ENCODE data around the gene KIAA1958.
"Not testable (repeated sequence)": the region's sequence is repeated elsewhere in the genome, so short reads cannot be mapped to it uniquely, and the experiment has no call there.

KIAA1958 gene

DNA sequence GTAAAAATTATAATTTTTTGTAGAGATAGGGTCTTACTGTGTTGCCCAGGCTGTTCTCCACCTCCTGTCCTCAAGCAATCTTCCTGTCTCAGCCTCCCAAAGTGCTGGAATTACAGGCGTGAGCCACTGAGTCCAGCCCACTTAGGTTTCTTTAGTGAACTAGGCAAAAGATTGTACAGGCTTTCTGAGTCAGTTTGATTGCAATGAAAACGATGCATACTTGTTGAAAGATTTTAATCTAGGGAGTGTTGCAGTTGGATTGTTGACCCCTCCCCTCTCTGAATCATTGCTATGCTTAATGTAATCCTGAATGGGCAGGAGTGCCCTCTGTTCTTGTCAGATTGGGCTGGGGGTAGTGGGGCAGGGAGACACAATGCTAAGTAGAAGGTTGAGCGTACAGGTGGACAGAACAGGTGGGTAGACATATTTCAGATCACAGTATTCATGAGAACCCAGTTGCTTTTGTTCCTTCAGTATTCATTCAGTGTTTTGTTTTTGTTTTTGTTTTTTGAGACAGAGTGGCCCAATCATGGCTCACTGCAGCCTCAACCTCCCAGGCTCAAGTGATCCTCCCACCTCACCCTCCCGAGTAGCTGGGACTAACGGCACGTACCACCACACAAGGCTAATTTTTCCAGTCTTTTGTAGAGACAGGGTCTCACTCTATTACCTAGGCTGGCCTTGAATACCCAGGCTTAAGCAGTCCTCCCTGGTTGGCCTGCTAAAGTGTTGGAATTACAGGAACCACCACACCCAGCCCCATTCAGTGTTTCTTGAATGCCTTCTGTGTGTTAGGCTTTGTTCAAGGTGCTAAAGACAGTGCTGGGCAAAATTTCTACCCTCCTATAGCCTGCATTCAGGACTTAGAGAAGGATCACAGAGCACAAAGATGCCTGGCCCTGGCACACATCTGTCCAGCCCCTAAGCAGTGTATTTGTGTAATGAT is 70.1 kb downstream of the KIAA1958 start:
- peak; percentile 74 for DNase-seq

DNA sequence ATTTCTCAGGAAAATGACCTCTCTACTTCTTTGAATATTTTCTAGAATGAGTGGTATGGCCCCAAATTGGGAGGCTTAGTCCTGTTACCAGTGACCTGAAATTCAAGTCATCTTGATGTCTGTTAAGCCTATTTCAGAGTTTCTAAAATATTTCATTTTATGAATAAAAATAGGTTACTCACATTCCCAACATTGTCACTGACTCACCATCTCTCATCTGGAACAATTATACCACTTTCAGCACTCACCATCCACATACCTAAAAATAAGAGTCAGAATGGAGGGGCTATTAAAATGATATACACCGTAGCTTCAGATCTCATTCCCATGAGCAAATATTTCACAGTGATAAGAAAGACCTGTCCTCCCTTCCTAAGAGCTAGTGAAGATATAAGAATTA is 71.8 kb downstream of the KIAA1958 start:
- peak; percentile 68 for DNase-seq

DNA sequence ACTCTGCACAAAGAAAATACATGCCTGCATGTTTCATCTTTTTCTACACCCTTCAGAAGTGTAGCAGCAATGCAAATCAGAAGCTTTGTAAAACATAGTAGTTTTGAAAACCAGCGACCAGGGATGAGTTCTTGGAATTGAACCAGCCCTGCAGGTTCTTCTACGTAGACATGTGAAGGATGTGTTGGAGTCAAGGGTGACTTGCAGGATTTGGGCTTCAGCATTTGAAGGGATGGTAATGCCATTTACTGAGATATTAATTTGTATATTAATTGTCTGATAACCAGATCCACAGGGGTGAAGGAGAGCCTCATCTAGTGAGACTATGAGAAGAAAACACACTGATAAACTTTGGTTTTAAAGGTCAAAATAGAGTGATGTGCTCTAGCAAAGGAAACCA is 72.4 kb downstream of the KIAA1958 start:
- DNase-seq = no peak

DNA sequence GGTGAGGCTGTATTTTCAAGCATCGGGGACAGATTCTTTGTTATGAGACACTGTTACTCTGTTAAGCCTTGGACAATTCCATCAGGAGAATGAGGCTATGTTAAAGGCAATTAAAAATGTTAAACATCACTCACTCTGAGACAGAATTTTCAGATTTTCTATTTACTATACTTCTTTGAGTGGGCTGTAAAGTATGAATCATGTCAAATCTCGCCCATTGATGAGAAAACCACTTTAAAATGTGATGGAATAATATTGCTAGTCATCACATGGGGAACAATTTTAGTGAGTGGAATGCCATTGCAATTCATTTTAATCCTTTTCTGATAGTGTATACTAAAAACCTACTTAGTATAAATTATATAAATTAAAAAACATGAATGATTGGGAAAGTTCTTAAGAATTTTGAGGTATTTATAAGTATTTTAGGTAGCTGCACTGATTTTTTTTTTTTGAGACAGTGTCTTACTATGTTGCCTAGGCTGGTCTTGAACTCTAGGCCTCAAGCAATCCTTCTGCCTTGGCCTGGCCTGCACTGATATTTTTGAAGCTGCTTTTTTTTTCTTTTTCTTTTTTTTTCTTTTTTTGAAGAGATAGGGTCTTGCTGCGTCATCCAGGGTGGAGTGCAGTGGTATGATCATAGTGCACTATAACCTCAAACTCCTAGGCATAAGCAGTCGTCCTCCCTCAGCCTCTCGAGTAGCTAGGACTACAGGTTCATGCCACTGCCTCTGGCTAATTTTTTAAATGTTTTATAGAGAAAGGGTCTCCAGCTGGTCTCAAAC is 73.2 kb downstream of the KIAA1958 start:
- no peak for DNase-seq

GRCh38 chr9:112562235-112562958 is 75.8 kb downstream of the KIAA1958 start:
- no peak for DNase-seq

GRCh38 chr9:112569186-112569585 is 82.6 kb downstream of the KIAA1958 start:
- peak; percentile 73 for DNase-seq

GRCh38 chr9:112570671-112571167 is 84.1 kb downstream of the KIAA1958 start:
- no peak for DNase-seq

DNA sequence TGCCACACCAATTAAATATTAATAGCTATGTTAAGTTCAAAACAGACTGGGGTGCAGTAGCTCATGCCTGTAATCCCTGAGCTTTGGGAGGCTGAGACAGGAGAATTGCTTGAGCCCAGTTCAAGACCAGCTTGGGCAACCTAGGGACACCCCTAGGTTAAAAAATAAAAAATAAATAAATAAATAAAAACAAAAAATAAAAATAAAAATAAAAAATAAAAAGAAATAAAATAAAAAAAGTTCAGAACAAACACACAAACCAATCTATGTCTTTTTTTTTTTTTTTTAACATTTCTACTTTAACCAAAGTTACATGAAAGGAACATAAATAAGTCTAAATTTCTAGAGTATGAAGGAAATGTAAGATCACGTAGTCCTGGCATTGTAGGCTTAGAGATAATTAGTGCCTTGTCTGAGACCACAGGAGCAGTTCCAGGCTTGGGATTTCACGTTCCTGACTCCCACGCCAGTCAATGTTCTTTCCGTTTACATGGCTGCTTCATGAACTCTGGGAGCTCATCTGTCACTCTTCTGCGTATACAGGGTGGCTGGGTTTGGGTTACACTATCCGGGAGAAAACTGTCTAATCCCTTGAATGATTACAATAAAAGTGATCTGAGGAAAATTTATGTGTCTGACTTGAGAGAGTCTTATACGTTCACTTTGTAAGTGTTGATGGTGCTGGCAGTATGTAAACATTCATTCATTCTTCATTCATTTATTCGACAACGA is 85.2 kb downstream of the KIAA1958 start:
- no peak for DNase-seq

- no peak for DNase-seq
Measured at GRCh38 chr9:112572416-112572815, 85.8 kb downstream of the KIAA1958 start.

GRCh38 chr9:112574008-112574407 is 87.4 kb downstream of the KIAA1958 start:
- DNase-seq = no peak

GRCh38 chr9:112575107-112575506 is 88.5 kb downstream of the KIAA1958 start:
- no peak for DNase-seq

DNA sequence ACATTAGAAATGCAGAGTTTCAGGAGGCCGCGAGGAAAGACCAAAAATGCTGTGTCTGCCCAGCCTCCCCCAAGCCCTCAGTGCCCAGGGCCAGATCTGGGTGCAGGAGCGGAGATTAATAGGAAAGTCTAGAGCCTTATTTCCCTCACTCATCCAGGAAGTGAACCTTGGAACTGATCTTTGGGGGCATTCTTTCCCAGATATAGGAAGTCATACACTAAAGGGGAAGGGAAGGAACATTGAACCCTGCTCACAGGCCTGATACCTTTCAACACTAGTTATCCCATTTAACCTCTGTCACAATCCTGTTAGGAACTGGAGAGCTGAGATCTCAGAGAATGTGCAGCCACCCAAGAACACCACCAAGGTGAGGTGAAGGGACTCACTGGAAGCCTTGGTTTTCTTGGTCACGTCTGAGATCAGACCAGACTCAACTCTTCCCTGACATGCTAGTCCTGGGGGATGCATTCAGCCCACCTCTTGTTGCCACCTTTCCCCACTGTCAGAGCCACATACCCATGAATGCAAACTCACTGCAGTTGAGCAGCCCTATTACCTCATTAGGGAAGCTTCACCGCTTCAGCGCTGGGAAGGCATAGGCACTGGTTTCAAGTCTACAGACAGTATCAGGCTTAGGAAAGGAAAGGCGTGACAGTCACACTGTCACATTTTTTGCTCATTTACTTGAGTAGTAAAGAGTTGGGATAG is 95.0 kb downstream of the KIAA1958 start:
- DNase-seq = no peak

DNA sequence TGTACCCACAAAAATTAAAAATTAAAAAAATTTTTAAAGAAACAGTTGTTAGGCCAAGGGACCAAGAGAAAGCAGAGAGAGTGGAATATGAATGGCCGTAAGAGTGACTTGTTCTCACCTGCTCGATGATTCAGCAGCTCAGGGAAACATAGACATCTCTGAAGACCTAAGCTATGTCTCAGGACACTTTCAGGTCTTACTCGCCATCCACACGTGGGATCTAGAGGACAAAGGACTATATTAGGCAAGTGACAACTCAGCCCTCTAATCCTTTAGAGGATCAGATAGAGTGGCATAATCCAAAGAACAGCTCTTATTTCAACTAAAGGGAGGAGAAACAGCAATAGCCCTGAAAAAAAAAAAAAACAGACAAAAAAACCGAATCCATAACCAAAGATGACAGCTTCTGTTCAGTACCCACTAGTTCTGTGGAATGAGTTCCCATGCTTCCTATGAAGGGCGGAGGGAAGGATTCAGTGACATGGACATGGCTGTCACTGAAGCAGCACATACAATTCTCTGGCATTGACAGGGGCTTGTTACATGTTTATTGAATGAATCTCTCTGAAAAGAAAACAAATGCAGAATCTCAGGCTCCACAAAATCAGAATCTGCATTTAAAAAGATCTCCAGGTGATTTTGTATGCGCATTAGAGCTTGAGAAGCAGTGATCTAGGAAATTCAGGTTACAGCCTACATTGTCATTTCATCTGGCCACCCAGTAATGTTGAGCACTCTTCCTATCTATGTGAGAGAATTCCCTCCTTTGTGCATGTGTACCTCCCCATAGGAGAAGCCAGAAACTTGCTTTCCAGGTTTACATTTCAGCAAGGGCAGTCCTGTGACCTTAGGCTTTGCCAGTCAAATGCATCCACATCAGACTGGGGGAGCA is 96.0 kb downstream of the KIAA1958 start:
- no peak for DNase-seq

DNA sequence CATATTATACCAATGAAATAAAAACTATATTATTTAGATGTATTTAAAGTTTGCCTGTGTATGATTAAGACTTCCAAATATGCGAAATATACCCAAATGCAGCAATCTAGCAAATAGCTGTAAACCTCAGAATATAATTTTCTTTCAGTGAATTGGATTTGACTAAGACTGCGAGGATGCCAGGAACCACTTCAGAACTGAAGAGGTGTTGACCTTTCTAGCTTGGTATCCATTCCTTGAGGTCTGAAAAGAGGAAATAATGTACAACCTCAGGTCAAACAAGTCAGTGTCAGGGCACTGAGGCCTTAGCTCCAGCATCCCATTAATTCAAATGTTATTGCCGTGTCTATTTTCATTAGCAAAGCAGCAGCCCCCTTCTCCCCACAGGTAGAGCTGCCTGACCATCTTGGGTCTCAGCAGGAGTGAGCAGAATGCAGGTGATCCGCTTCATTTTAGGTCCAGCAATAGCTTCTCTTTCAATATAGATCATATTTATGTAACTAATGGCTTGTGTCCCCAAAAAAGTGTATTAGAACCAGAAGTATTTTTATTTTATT is 100.0 kb downstream of the KIAA1958 start:
- no peak for DNase-seq

- not testable (repeated sequence) for DNase-seq
Measured at GRCh38 chr9:112591875-112592274, 105.2 kb downstream of the KIAA1958 start.

DNA sequence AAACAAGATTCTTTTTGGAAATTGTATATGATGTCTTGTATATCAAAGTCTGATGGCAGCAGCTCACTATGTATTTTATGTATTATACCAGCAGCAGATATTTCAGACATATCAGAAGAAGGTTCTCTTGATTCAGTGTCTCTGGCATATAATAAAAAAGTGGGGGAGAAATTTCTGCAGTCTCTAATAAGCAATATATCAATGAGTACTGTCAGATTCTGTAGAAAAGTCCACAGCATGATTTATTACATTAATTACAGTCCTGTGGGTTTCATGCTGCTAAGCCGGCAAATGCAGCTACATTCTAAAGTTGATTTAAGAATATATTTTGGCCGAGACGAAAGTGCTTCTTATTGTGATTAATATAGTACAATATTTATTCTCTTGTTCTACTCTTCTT is 113.1 kb downstream of the KIAA1958 start:
- no peak for DNase-seq

- DNase-seq = no peak
Measured at GRCh38 chr9:112601636-112602035, 115.0 kb downstream of the KIAA1958 start.

DNA sequence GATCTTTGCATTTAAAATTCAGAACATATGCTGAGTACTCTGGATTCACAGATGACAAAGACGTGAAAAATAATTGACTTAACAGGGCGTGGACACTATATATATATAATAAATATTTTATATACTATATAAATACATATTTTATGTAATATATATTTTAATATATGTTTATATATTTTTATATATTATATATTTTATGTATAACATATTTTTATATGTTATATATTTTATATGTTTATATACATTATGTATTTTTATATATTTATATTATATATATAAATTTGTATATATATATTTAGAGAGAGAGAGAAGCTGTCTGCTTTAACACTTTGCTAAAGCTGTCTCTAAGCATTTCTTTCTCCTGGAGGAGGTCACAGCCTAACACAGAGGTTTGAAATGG is 118.2 kb downstream of the KIAA1958 start:
- no peak for DNase-seq

DNA sequence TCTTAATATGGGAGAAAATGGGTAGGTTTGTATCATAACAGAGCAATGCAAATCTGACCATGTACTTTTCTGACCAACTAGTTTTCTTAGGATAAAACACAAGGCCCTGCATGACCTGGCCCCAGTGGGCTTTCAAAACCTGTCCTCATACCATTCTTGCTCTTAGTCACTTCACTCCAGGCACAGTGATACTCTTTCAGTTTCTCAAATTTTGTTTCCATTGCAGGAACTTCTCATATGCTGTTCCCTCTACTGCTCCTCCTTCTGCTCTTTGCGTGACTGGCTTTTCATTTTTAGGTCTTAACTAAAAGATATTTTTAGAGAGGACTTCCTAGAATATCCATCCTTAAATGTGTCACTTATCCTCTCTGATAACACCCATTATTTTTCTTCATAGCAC is 118.9 kb downstream of the KIAA1958 start:
- DNase-seq = no peak
